ENCODE data around the gene POLG.

Gene POLG

GRCh38 chr15:89371228-89372044 is 36.8 kb upstream of the POLG start:
- TF ChIP-seq CTCF (IDR thresholded peaks at IDR 0.05; ENCODE audit: insufficient read depth, low read length, poor library complexity, severe bottlenecking): no peak
- no peak overlapping the region for H3K4me3 ChIP-seq (replicated peaks; ENCODE audit: low read depth, low read length)
- H3K36me3 ChIP-seq (ENCODE audit: control insufficient read depth, insufficient read depth, low read length): no peaks in the 10 kb centered on the region
- no peak for DNase-seq (ENCODE audit: extremely low read depth, insufficient read length)
- peaks cover 12% of the 10 kb centered on the region for H3K27me3 ChIP-seq (replicated peaks; ENCODE audit: control insufficient read depth, insufficient read depth, low read length)

GRCh38 chr15:89370978-89371227 is 36.3 kb upstream of the POLG start:
- no peaks in the 10 kb centered on the region for H3K36me3 ChIP-seq (ENCODE audit: control insufficient read depth, insufficient read depth, low read length)
- peaks cover 12% of the 10 kb centered on the region for H3K27me3 ChIP-seq (replicated peaks; ENCODE audit: control insufficient read depth, insufficient read depth, low read length)
- no peak for DNase-seq (ENCODE audit: extremely low read depth, insufficient read length)
- no peak overlapping the region for H3K4me3 ChIP-seq (replicated peaks; ENCODE audit: low read depth, low read length)
- TF ChIP-seq CTCF (IDR thresholded peaks at IDR 0.05; ENCODE audit: insufficient read depth, low read length, poor library complexity, severe bottlenecking): no peak

- no peaks in the 10 kb centered on the region for H3K36me3 ChIP-seq (ENCODE audit: control insufficient read depth, insufficient read depth, low read length)
- no peak overlapping the region for H3K4me3 ChIP-seq (replicated peaks; ENCODE audit: low read depth, low read length)
- TF ChIP-seq CTCF (IDR thresholded peaks at IDR 0.05; ENCODE audit: insufficient read depth, low read length, poor library complexity, severe bottlenecking): no peak
- H3K27me3 ChIP-seq (replicated peaks; ENCODE audit: control insufficient read depth, insufficient read depth, low read length): peaks cover 12% of the 10 kb centered on the region
- no peak for DNase-seq (ENCODE audit: extremely low read depth, insufficient read length)
Measured at GRCh38 chr15:89370120-89370977, 35.7 kb upstream of the POLG start.

- no peaks in the 10 kb centered on the region for H3K36me3 ChIP-seq (ENCODE audit: control insufficient read depth, insufficient read depth, low read length)
- no peak overlapping the region for H3K4me3 ChIP-seq (replicated peaks; ENCODE audit: low read depth, low read length)
- no peak for TF ChIP-seq CTCF (IDR thresholded peaks at IDR 0.05; ENCODE audit: insufficient read depth, low read length, poor library complexity, severe bottlenecking)
- DNase-seq (ENCODE audit: extremely low read depth, insufficient read length): no peak
- H3K27me3 ChIP-seq (replicated peaks; ENCODE audit: control insufficient read depth, insufficient read depth, low read length): peaks cover 12% of the 10 kb centered on the region
Measured at GRCh38 chr15:89369341-89369947, 34.8 kb upstream of the POLG start.

GRCh38 chr15:89368566-89369223 is 34.1 kb upstream of the POLG start:
- H3K27me3 ChIP-seq (replicated peaks; ENCODE audit: control insufficient read depth, insufficient read depth, low read length): peaks cover 12% of the 10 kb centered on the region

More at GRCh38 chr15:89368566-89369223, 34.1 kb upstream of the POLG start:
- H3K36me3 ChIP-seq (ENCODE audit: control insufficient read depth, insufficient read depth, low read length): no peaks in the 10 kb centered on the region
- H3K4me3 ChIP-seq (replicated peaks; ENCODE audit: low read depth, low read length): no peak overlapping the region
- no peak for DNase-seq (ENCODE audit: extremely low read depth, insufficient read length)
- no peak for TF ChIP-seq CTCF (IDR thresholded peaks at IDR 0.05; ENCODE audit: insufficient read depth, low read length, poor library complexity, severe bottlenecking)
